HUDEP-2 (cell line): ENCODE data around the gene SDHA.
"Not testable (repeated sequence)": the region's sequence is repeated elsewhere in the genome, so short reads cannot be mapped to it uniquely, and the experiment has no call there.

Experiments used
- DNase-seq, 76 experiments: peaks; one replicate each; lab custom pipeline; 2025; ENCODE audit not compliant: unreplicated experiment in 76 of 76; lab: John Stamatoyannopoulos, UW

SDHA gene

GRCh38 chr5:296954-297353, 78.8 kb downstream of the SDHA start:
- DNase-seq = not testable (repeated sequence)

GRCh38 chr5:297448-297847, 79.3 kb downstream of the SDHA start:
- not testable (repeated sequence) for DNase-seq

- not testable (repeated sequence) for DNase-seq
These were observed 80.0 kb downstream of the SDHA start for GRCh38 chr5:297991-298736.

- no peak for DNase-seq
These were observed 80.6 kb downstream of the SDHA start for GRCh38 chr5:298737-299125.

GRCh38 chr5:299921-300320, 81.8 kb downstream of the SDHA start:
- not testable (repeated sequence) for DNase-seq

GRCh38 chr5:300691-301435, 82.7 kb downstream of the SDHA start:
- not testable (repeated sequence) for DNase-seq

- DNase-seq = not testable (repeated sequence)
These were observed 84.3 kb downstream of the SDHA start for GRCh38 chr5:302416-302815.

- DNase-seq = no peak
These were observed 84.8 kb downstream of the SDHA start for GRCh38 chr5:302966-303365.

- DNase-seq = not testable (repeated sequence)
These were observed 85.6 kb downstream of the SDHA start for GRCh38 chr5:303741-304140.

- no peak for DNase-seq
These were observed 86.9 kb downstream of the SDHA start for GRCh38 chr5:305050-305449.

- DNase-seq = no peak
These were observed 87.3 kb downstream of the SDHA start for GRCh38 chr5:305459-305858.

GRCh38 chr5:306011-306805, 88.1 kb downstream of the SDHA start:
- DNase-seq = no peak
